GM12801 (cell line): ENCODE data around the gene PTOV1.

ENCODE experiments used
- TF ChIP-seq, protein P1 (sequence below): IDR thresholded peaks from one replicate; pipeline ENCODE4 v1.5.1; 2011; ENCODE audit warnings: control low read depth; ENCODE audit not compliant: insufficient read length; ENCODE audit errors: extremely low read depth

PTOV1 gene

DNA sequence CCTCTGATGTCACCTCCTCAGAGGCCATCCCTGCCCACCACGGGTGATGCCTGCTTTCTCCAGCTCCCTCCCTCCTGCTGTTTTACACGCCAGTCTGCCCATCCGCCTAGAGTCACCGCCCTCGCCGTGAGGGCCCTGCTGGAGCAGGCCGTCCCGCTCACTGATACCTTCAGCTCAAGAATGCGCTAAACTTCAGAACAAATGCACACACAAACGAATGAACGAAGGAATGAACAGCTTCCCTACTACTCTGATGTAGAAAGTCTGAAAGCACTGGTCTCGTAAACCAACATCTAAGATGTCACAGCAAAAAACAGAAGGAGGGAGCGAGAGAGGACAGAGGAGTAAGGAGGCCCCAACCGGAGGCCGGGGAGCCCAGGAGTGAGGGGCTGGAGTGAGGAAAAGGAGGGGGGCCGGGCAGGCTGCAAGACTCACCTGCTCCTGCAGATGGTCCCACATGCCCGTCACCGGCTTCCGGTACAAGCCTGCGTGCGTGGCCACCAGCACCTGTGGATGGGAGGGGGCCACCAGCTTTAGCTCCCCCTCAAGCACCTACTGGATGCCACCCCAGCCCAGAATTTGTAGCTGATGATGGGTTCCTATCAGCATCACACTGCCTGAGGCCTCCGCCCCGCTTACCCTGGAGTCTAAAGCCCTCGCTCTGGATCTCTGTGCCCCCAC is 12.4 kb downstream of the PTOV1 start:
- TF ChIP-seq, protein P1, sequence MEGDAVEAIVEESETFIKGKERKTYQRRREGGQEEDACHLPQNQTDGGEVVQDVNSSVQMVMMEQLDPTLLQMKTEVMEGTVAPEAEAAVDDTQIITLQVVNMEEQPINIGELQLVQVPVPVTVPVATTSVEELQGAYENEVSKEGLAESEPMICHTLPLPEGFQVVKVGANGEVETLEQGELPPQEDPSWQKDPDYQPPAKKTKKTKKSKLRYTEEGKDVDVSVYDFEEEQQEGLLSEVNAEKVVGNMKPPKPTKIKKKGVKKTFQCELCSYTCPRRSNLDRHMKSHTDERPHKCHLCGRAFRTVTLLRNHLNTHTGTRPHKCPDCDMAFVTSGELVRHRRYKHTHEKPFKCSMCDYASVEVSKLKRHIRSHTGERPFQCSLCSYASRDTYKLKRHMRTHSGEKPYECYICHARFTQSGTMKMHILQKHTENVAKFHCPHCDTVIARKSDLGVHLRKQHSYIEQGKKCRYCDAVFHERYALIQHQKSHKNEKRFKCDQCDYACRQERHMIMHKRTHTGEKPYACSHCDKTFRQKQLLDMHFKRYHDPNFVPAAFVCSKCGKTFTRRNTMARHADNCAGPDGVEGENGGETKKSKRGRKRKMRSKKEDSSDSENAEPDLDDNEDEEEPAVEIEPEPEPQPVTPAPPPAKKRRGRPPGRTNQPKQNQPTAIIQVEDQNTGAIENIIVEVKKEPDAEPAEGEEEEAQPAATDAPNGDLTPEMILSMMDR = no peak

DNA sequence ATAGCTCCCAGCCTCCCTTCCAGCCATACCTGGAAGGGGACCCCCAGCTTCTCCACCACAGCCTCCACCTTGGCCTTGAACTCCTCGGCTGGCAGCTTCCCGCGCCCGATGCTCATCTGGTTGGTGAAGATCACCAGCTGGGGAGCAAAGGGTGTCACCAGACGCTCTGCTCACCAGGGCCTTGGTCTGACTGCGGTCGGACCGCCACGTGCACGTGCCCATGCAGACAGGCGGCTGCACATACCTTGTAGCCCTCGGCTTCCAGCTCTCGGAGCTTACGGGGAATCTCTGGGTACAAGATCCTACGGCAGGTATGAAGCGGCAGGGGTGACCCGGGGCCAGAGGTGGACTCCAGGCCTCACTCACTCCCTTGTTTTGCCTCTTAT is 13.0 kb downstream of the PTOV1 start:
- TF ChIP-seq, protein P1 = no peak

DNA sequence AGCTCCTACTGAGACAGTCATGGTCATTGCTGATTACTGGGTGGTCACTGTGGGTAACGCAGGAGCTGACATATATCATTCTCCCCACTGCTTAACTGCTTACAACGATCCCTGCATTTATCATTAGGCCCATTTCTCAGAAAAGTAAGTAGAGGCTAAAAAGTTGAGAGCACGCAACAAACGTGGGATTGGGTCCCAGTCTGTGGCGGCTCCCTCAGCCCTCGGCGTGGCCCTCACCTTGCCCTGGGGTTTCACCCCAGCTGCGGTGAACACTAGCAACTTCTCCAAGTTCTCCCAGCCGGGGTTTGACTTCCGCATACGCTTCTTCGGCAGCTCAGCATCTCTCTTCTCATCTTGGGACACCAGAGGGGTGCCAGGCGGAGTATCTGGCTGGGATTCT is 13.9 kb downstream of the PTOV1 start:
- TF ChIP-seq, protein P1 = no peak

DNA sequence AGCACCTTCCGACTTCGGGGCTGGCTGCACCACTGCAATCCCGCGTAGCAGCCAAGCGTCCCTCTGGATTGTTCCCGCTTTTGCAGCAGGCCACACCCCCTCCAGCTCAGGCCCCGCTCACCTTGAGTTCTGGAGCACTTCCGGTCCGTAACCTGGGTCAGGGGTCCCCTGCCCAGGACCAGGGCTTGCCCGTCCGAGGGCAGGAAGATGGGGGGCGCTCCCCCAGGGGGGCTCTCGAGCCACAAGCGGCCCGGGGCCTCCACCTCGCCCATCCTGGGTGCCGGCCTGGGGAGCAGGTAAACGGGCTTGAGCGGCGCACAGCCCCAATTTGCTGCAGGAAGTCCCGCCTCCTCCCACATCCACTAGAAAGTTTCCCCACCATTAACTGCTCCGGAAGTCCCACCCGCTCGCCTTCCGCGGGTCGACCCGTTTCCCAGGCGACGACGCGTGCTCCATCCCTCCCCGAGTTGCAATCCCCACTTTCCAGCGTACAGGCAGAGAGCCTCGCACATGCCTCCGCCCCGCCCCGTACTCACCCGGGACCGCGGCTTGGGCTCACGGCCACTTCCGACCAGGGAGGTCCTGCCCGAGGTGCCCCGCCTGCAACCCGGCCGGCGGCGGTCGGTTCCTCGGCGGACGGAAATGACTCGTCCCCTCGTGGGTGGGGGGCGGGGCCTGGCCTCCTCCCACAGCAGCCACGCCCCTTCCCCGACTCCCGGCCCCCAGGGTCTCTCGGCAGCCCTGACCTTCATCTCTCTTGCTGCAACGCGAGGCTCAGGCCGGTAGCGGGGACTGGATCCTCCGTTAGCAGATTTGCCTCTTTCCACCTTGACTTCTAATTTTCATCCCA is 16.2 kb downstream of the PTOV1 start, which contains the start of gene PNKP:
Gene PNKP (minus strand): TSS at position 644 of the 850 bp plus-strand sequence. CDS start 372 bp downstream, at position 272.
- TF ChIP-seq, protein P1 = no peak

DNA sequence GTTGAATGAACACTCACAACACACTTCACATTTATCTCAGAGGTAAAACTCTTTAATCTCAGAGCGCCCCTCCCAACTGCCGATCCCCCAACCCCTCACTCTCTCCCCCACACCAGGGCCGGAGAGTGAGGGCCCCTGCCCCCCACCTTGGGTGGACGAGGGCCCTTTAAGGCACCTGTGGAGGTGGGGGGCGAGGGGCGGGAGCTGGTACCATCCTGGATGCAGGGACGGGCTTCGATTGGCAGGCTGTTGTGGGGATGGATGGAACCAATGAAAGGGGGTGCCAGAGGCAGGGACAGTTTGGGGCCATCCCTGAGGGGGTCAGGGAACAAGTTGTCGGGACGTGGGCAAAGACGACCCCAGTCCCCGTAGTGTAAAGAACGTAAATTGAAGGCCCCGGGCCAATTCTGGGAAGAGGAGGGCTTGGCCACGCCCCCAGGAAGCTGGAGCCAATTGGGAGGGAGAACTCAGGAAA is 18.1 kb downstream of the PTOV1 start:
- TF ChIP-seq, protein P1 = no peak

DNA sequence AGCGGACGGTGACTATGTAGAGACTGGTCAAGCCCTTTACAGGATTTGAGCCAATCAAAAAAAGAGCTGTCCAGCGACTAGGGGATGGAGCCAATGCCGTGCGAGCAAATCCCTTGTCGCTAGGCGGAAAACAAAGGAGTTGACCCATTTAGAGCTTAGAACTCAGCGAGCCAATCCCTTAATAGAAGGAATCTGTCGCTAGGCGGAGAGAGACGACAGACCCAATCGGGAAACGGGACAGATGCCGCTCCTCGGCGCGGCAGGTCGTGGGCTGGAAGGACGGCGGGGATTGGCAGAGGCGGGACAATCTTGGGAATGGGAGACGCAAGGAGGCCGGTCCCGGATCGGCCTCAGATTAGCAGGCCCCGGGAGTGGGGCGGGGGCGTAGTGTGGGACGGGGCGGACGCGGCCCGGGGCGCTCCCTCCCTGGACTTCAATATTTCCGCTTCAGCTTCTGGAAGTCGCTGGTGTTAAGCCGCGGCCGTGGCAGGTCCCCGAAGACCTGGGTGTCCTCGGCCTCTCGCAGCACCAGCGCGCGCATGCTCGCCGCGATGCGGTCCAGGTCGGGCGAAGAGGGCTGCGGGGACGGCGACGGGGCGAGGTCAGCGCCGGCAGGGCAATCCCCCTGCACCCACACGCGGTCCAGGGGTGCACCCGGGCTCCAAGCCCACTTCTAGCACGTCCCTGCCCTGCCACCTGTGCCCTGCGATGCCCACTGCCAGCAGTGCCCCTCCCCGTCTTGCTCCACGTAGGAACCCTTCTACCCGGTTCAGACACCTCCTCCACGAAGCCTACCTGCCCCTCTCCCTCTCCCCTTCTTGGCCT is 18.7 kb downstream of the PTOV1 start:
- TF ChIP-seq, protein P1 = no peak

DNA sequence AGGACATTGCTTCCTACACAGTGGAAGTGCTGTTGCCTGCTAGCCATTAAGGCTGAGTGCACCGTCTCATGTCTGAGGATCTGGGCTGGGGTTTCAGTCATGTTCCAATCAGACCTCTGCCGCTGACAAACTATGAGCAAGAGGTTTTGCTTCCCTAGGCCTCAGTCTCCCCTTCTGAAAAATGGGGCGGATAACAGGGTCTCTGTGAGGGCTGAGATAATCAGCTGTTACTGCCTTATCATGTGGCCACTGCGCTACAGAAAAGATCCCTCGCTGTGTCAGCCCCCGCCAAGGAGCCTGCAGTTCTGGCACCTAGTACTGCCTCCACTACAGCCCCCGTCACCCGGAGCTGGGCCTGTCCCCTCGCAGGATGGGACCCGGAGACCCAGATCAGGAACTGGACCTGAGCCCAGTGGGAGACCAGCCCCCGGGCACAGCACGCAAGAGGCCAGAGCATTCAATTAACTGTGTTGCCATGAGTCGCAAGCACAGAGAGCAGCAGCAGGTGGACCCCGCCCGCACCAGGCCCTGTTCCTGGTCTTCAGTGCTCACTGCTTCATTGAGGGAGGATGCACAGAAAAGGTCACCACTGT is 19.4 kb downstream of the PTOV1 start:
- TF ChIP-seq, protein P1 = no peak
